K562 (cell line): ENCODE data around the gene KIF19. TPM values are rescaled to one million over a fixed set of nuclear protein-coding genes. Genes with fewer than 3 reads are reported as not detected.
A peak's percentile ranks its signal among the peaks of the same experiment; 100 is the strongest.

Experiments used
- ATAC-seq: fragments of 200-7000 bp; cut with Tn5 transposase; 3 replicates; pipeline ENCODE4 v1.9.1; 2020; ENCODE audit warnings: moderate library complexity
- BruUV-seq: library from RNA; stranded (reverse); fragments of 400-500 nt; replicated peaks from 2 replicates; lab custom pipeline; 2021; lab: Mats Ljungman, UMichigan
- CTCF ChIA-PET: fragments of 300-600 bp; formaldehyde crosslinking; extraction: SDS; loops from one replicate; lab custom pipeline; 2021; ENCODE audit warnings: low intra/inter-chr PET ratio; lab: Yijun Ruan, JAX
- POLR2A ChIA-PET: fragments of 300-600, 350-650 bp; sonication (Branson Sonifier 250); formaldehyde crosslinking; extraction: SDS; loops from one replicate; lab custom pipeline; 2021; ENCODE audit warnings: antibody characterized with exemption, inconsistent platforms; lab: Yijun Ruan, JAX
- DNase-seq, 4 experiments: peaks; one replicate each; pipeline versions ENCODE4 v3.0.0 to v3.0.0-alpha.2; 2011 to 2018; ENCODE audit warnings: low spot score in 3 of 4, mixed read lengths in 3 of 4; ENCODE audit errors: extremely low read depth in 1 of 4
- FAIRE-seq: peaks from 2 replicates; lab custom pipeline; 2011; peaks lifted over from hg19 to GRCh38; lab: Jason Lieb, UNC
- H2AFZ ChIP-seq: 2 replicates; pipeline ENCODE4 v1.6.0; 2011; ENCODE audit warnings: low read depth, low read length, control low read depth, inconsistent platforms
- H3K27ac ChIP-seq: fragments of 200-600 bp; 3 replicates; pipeline ENCODE4 v1.8.0; 2011; ENCODE audit warnings: low read depth, mild to moderate bottlenecking, control low read depth, inconsistent platforms, low read length, moderate library complexity, mixed read lengths; ENCODE audit errors: extremely low read depth
- H3K27me3 ChIP-seq, 2 experiments: fragments of 300-600 bp in 1 of 2; 2 replicates in 1 of 2; 3 replicates in 1 of 2; pipeline versions ENCODE4 v1.6.0 to v1.8.0; 2011; ENCODE audit warnings: inconsistent platforms in 2 of 2, low read length in 2 of 2, mild to moderate bottlenecking in 1 of 2, mixed read lengths in 1 of 2, moderate library complexity in 1 of 2; ENCODE audit not compliant: control insufficient read depth in 2 of 2, insufficient read depth in 2 of 2
- H3K36me3 ChIP-seq: fragments of 300-600 bp; 3 replicates; pipeline ENCODE4 v1.8.0; 2011; ENCODE audit warnings: mild to moderate bottlenecking, low read length, inconsistent platforms; ENCODE audit not compliant: control insufficient read depth, insufficient read depth
- H3K4me1 ChIP-seq, 2 experiments: fragments of 200-600 bp in 1 of 2; replicated peaks in 1 of 2; 2 replicates in 1 of 2; 3 replicates in 1 of 2; pipeline versions ENCODE4 v1.5.1 to v1.8.0; 2011; ENCODE audit warnings: inconsistent platforms in 2 of 2, low read length in 2 of 2, mild to moderate bottlenecking in 1 of 2, mixed read lengths in 1 of 2, moderate library complexity in 1 of 2; ENCODE audit not compliant: control insufficient read depth in 2 of 2, insufficient read depth in 2 of 2
- H3K4me2 ChIP-seq: 2 replicates; pipeline ENCODE4 v1.6.1; 2011; ENCODE audit warnings: low read length, control low read depth, inconsistent platforms, mixed read lengths; ENCODE audit not compliant: insufficient read depth
- H3K4me3 ChIP-seq: fragments of 200-600 bp; sonication (generic), shearing (Covaris generic); 2 replicates; pipeline ENCODE4 v1.5.1; 2016; ENCODE audit warnings: control low read depth, inconsistent platforms
- H3K79me2 ChIP-seq: fragments of 200-600 bp; 3 replicates; pipeline ENCODE4 v1.8.0; 2011; ENCODE audit warnings: low read length, inconsistent platforms; ENCODE audit not compliant: control insufficient read depth, insufficient read depth
- H3K9ac ChIP-seq, 2 experiments: 2 replicates each; pipeline versions ENCODE4 v1.6.0 to v1.6.1; 2011; ENCODE audit warnings: low read depth in 2 of 2, low read length in 2 of 2, control low read depth in 1 of 2, inconsistent platforms in 1 of 2, mild to moderate bottlenecking in 1 of 2, mixed read lengths in 1 of 2; ENCODE audit not compliant: insufficient read depth in 1 of 2
- H3K9me1 ChIP-seq: one replicate; pipeline ENCODE4 v1.6.0; 2011; ENCODE audit warnings: inconsistent platforms, mild to moderate bottlenecking, low read length, moderate library complexity; ENCODE audit not compliant: control insufficient read depth, insufficient read depth
- H3K9me3 ChIP-seq: replicated peaks from 2 replicates; pipeline ENCODE4 v1.5.1; 2011; ENCODE audit warnings: low read depth, low read length, inconsistent platforms; ENCODE audit not compliant: control insufficient read depth, insufficient read depth
- H4K20me1 ChIP-seq: replicated peaks from 2 replicates; pipeline ENCODE4 v1.6.1; 2011; ENCODE audit warnings: low read length, inconsistent platforms, mixed read lengths; ENCODE audit not compliant: control insufficient read depth, insufficient read depth
- BHLHE40 ChIP-seq: IDR thresholded peaks from 2 replicates; pipeline ENCODE4 v1.6.1; 2011; ENCODE audit warnings: low read length, improper control_type of control experiment
- CEBPB ChIP-seq: fragments of 450-650 bp; IDR thresholded peaks from 2 replicates; pipeline ENCODE4 v1.6.1; 2016; ENCODE audit warnings: missing genetic modification characterization, missing compliant biosample characterization
- CREM ChIP-seq: IDR thresholded peaks from 2 replicates; pipeline ENCODE4 v1.6.1; 2014; ENCODE audit warnings: antibody characterized with exemption, low read depth
- EP400 ChIP-seq: fragments of 450-650 bp; IDR thresholded peaks from 2 replicates; pipeline ENCODE4 v1.6.1; 2017; ENCODE audit warnings: antibody characterized with exemption, mild to moderate bottlenecking, moderate library complexity
- ESRRA ChIP-seq: fragments of 450-650 bp; IDR thresholded peaks from 2 replicates; pipeline ENCODE4 v1.6.1; 2014; ENCODE audit warnings: low read depth, mild to moderate bottlenecking, moderate library complexity, borderline replicate concordance
- ETV5 ChIP-seq: sonication (generic); formaldehyde crosslinking; IDR thresholded peaks from 2 replicates; pipeline ENCODE4 v1.4.0; 2020; ENCODE audit warnings: low read depth, mild to moderate bottlenecking, missing genetic modification reagents
- GABPB1 ChIP-seq: sonication (generic); formaldehyde crosslinking; IDR thresholded peaks from 2 replicates; pipeline ENCODE4 v1.8.0; 2022; ENCODE audit warnings: mild to moderate bottlenecking, missing genetic modification reagents
- HDAC1 ChIP-seq, 2 experiments: fragments of 450-650 bp; IDR thresholded peaks; 2 replicates each; pipeline ENCODE4 v1.6.1; 2016 to 2017; ENCODE audit warnings: inconsistent platforms in 1 of 2, mild to moderate bottlenecking in 1 of 2, moderate library complexity in 1 of 2
- LCOR ChIP-seq: sonication (generic); formaldehyde crosslinking; IDR thresholded peaks from 2 replicates; pipeline ENCODE4 v1.8.0; 2022; ENCODE audit warnings: mild to moderate bottlenecking, missing genetic modification reagents
- SIN3B ChIP-seq: fragments of 450-650 bp; IDR thresholded peaks from 2 replicates; pipeline ENCODE4 v1.6.1; 2017; ENCODE audit warnings: low read depth, mild to moderate bottlenecking, moderate library complexity
- STAG1 ChIP-seq: sonication (generic); formaldehyde crosslinking; IDR thresholded peaks from 2 replicates; pipeline ENCODE4 v1.5.0; 2020; ENCODE audit warnings: missing genetic modification reagents, borderline replicate concordance
- TEAD1 ChIP-seq, 2 experiments: fragments of 450-650 bp in 1 of 2; sonication (generic) in 1 of 2; formaldehyde crosslinking; IDR thresholded peaks; 2 replicates each; pipeline versions ENCODE4 v1.4.0 to v1.8.0; 2020 to 2022; ENCODE audit warnings: mild to moderate bottlenecking in 2 of 2, missing genetic modification reagents in 1 of 2
- WGBS: fragments of 100-300 bp; shearing (Covaris generic); methylation state at CpG from one replicate; pipeline ENCODE4 v1.1.6; 2016; ENCODE audit warnings: low coverage, mixed read lengths; ENCODE audit not compliant: insufficient coverage; ENCODE audit errors: missing lambda C conversion rate; 5-methylcytosine and 5-hydroxymethylcytosine counted together
- in situ Hi-C: fragments of 300-500 bp; cut with MboI; formaldehyde crosslinking; loops from 4 replicates; pipeline ENCODE4 v1.15.0; 2018; ENCODE audit warnings: inconsistent platforms, mixed read lengths
- intact Hi-C: fragments of 100-400 bp; cut with micrococcal nuclease; formaldehyde crosslinking; loops from 2 replicates; pipeline ENCODE4 v1.14.2; 2022
- polyA plus RNA-seq, 8 experiments: library from polyadenylated mRNA; depleted of rRNA in 4 of 8; stranded (reverse) in 5 of 8; unstranded in 3 of 8; fragments of >200 nt; fragmentation: Nextera tagmentation in 2 of 8; fragmentation: Illumina TruSeq in 1 of 8; extraction: Ambion mirVana in 2 of 8; extraction: Trizol in 1 of 8; gene quantifications; 2 replicates each; pipeline versions ENCODE4 v1.2.1 to v1.2.3, GENCODE V29; 2011 to 2014; ENCODE audit warnings: inconsistent platforms in 1 of 8, missing spikeins in 1 of 8
- total RNA-seq, 7 experiments: library from RNA; depleted of rRNA in 6 of 7; stranded (reverse); fragments of >200 nt in 6 of 7; fragmentation: Illumina TruSeq in 2 of 7; extraction: Trizol in 2 of 7; gene quantifications; 2 replicates each; pipeline versions ENCODE4 v1.2.1 to v1.2.3, GENCODE V29; 2011 to 2021; ENCODE audit warnings: low replicate concordance in 1 of 7
- TF ChIP-seq, protein P1 (sequence below): fragments of 450-650 bp; IDR thresholded peaks from 2 replicates; pipeline ENCODE4 v1.6.1; 2016
- TF ChIP-seq, protein P2 (sequence below): fragments of 450-650 bp; formaldehyde crosslinking; IDR thresholded peaks from 2 replicates; pipeline ENCODE4 v1.4.0; 2020; ENCODE audit warnings: mild to moderate bottlenecking, moderate library complexity
- TF ChIP-seq, protein P3 (sequence below), 2 experiments: fragments of 450-650 bp; IDR thresholded peaks; 2 replicates each; pipeline ENCODE4 v1.6.1; 2016
- TF ChIP-seq, protein P4 (sequence below), 3 experiments: IDR thresholded peaks in 2 of 3; conservative IDR thresholded peaks in 1 of 3; 2 replicates each; pipeline ENCODE4 v1.5.1; 2011 to 2012; ENCODE audit warnings: low read length in 3 of 3, mild to moderate bottlenecking in 3 of 3, control low read depth in 2 of 3, improper control_type of control experiment in 1 of 3, inconsistent platforms in 1 of 3, low read depth in 1 of 3, mixed read lengths in 1 of 3, moderate library complexity in 1 of 3; ENCODE audit not compliant: insufficient read depth in 2 of 3

The KIF19 gene
- total and polyA plus RNA-seq, 9 of the 15 experiments (the other 6 are each of a cell fraction or from before 2014, with no cell fraction given): 0.10 TPM; not detected in 8

DNA sequence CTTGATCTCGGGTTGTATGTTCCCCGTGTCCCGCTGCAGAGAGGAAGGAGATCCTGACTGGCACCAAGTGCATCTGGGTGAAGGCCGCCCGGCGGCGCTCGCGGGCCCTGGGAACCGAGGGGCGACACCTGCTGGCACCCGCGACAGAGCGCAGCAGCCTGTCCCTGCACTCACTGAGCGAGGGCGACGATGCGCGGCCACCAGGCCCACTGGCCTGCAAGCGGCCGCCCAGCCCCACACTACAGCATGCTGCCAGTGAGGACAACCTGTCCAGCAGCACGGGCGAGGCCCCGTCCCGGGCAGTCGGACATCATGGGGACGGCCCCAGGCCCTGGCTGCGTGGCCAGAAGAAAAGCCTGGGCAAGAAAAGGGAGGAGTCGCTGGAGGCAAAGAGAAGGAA lies 28.1 kb downstream of the KIF19 start:
- no peak overlapping the region for H3K4me2 ChIP-seq
- ATAC-seq (peak; percentile 95), FAIRE-seq (no peak), DNase-seq (peak; percentile 74 to 84 (median 84))
- no peak overlapping the region for H2AFZ ChIP-seq
- H4K20me1 ChIP-seq: peaks cover 4% of the 10 kb centered on the region; the same call in 1 of the 2 replicates
- under 1% methylated on average over 27 of the region's 29 CpGs for WGBS
- H3K36me3 ChIP-seq: no peaks in the 10 kb centered on the region
- no TSS peak for BruUV-seq
- H3K9ac ChIP-seq: no peak overlapping the region
- ChIA-PET POLR2A (no interaction called here), CTCF (interaction anchor here (0.9 to 1.9 kb wide), 2 partner anchors 54 to 140 kb away, joined by 4 to 21 read pairs; no protein-coding TSS in a partner anchor)
- in situ Hi-C loops (loop anchor here (5.0 kb wide), 1 partner anchor 142 kb away; the partner anchor contains the start of gene TTYH2), intact Hi-C loops (no loop called here)
- H3K27me3 ChIP-seq: peaks cover 25 to 79% of the 10 kb centered on the region in 2 experiments; a peak in 4 of 5 replicates
- H3K4me1 ChIP-seq: peaks cover 0 to 43% of the 10 kb centered on the region in 2 experiments; a peak in 2 of 5 replicates
- no peaks in the 10 kb centered on the region for H3K9me1 ChIP-seq
- H3K79me2 ChIP-seq: no peaks in the 10 kb centered on the region
- H3K9me3 ChIP-seq: no peaks in the 10 kb centered on the region
- no peak overlapping the region for H3K27ac ChIP-seq
- H3K4me3 ChIP-seq: no peak overlapping the region
- TF ChIP-seq ETV5 (CRISPR knock-in tag) (0 out of 2 replicates have a peak, but pooled peaks have one; percentile 39), BHLHE40 (peak; percentile 86), GABPB1 (CRISPR knock-in tag) (peak; percentile 36; the same call in 1 of the 2 replicates), EP400 (no peak), STAG1 (CRISPR knock-in tag) (peak; percentile 53; the same call in 1 of the 2 replicates), CREM (peak; percentile 48; the same call in 1 of the 2 replicates), SIN3B (no peak), CEBPB (tag) (no peak), LCOR (CRISPR knock-in tag) (no peak), TEAD1 (CRISPR knock-in tag; IDR thresholded peaks at IDR 0.05) (0 out of 4 replicates have a peak, but pooled peaks of 1 of the 2 experiments have one; percentile 31), HDAC1 (IDR thresholded peaks at IDR 0.05) (no peak), ESRRA (0 out of 2 replicates have a peak, but pooled peaks have one; percentile 17)
- TF ChIP-seq, protein P1, sequence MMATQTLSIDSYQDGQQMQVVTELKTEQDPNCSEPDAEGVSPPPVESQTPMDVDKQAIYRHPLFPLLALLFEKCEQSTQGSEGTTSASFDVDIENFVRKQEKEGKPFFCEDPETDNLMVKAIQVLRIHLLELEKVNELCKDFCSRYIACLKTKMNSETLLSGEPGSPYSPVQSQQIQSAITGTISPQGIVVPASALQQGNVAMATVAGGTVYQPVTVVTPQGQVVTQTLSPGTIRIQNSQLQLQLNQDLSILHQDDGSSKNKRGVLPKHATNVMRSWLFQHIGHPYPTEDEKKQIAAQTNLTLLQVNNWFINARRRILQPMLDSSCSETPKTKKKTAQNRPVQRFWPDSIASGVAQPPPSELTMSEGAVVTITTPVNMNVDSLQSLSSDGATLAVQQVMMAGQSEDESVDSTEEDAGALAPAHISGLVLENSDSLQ: no peak
- TF ChIP-seq, protein P2, sequence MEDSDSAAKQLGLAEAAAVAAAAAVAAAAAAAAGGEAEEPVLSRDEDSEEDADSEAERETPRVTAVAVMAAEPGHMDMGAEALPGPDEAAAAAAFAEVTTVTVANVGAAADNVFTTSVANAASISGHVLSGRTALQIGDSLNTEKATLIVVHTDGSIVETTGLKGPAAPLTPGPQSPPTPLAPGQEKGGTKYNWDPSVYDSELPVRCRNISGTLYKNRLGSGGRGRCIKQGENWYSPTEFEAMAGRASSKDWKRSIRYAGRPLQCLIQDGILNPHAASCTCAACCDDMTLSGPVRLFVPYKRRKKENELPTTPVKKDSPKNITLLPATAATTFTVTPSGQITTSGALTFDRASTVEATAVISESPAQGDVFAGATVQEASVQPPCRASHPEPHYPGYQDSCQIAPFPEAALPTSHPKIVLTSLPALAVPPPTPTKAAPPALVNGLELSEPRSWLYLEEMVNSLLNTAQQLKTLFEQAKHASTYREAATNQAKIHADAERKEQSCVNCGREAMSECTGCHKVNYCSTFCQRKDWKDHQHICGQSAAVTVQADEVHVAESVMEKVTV (CRISPR knock-in tag): peak; percentile 58
- TF ChIP-seq, protein P3, sequence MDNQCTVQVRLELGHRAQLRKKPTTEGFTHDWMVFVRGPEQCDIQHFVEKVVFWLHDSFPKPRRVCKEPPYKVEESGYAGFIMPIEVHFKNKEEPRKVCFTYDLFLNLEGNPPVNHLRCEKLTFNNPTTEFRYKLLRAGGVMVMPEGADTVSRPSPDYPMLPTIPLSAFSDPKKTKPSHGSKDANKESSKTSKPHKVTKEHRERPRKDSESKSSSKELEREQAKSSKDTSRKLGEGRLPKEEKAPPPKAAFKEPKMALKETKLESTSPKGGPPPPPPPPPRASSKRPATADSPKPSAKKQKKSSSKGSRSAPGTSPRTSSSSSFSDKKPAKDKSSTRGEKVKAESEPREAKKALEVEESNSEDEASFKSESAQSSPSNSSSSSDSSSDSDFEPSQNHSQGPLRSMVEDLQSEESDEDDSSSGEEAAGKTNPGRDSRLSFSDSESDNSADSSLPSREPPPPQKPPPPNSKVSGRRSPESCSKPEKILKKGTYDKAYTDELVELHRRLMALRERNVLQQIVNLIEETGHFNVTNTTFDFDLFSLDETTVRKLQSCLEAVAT (IDR thresholded peaks at IDR 0.05): peak in 1 of 2 experiments; percentile 95; a peak in 2 of 4 replicates
- TF ChIP-seq, protein P4, sequence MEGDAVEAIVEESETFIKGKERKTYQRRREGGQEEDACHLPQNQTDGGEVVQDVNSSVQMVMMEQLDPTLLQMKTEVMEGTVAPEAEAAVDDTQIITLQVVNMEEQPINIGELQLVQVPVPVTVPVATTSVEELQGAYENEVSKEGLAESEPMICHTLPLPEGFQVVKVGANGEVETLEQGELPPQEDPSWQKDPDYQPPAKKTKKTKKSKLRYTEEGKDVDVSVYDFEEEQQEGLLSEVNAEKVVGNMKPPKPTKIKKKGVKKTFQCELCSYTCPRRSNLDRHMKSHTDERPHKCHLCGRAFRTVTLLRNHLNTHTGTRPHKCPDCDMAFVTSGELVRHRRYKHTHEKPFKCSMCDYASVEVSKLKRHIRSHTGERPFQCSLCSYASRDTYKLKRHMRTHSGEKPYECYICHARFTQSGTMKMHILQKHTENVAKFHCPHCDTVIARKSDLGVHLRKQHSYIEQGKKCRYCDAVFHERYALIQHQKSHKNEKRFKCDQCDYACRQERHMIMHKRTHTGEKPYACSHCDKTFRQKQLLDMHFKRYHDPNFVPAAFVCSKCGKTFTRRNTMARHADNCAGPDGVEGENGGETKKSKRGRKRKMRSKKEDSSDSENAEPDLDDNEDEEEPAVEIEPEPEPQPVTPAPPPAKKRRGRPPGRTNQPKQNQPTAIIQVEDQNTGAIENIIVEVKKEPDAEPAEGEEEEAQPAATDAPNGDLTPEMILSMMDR (IDR thresholded peaks at IDR 0.05 in 2 of 3, conservative IDR thresholded peaks at IDR 0.05 in 1 of 3; ENCODE audit: insufficient read depth in 2 of 3, low read depth in 1 of 3, low read length in 3 of 3): peak; percentile 97 to 100 (median 100)
